ENCODE measurements around the gene MLF1. TPM values are rescaled to one million over a fixed set of nuclear protein-coding genes. Genes with fewer than 3 reads are reported as not detected.
"Not testable (repeated sequence)": the region's sequence is repeated elsewhere in the genome, so short reads cannot be mapped to it uniquely, and the experiment has no call there.

The MLF1 gene
- total RNA-seq, 1 donor from 2014 or later = 10.3 TPM

DNA sequence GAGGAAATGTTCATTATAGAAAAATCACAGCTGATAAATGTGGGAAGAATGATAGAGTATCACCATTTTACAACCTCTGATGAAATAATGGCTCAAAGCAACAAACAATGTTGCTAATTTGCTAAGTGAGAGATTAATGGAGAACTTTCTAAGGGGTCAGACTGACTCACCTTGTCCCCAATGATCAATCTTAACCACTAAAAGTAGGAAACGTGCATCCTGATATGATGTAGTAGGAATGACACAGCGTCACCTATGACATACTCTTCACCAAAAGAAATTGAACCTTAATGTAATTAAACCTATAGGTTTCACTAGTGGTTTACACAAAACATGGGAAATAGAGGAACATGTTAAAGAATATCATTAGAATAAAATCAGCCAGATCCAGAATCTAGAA, 35.1 kb upstream of the MLF1 start:
- no peak for DNase-seq (ENCODE audit: low spot score in 2 of 2, unreplicated experiment in 2 of 2)
- Mint-ChIP-seq H3K36me3 (no peaks in the 10 kb centered on the region), H3K4me1 (peaks cover 8% of the 10 kb centered on the region), H3K4me3 (no peak overlapping the region), H3K27ac (no peak overlapping the region), H3K27me3 (ENCODE audit: low read depth) (no peaks in the 10 kb centered on the region), H3K9me3 (no peaks in the 10 kb centered on the region)
- TF ChIP-seq, protein P1, sequence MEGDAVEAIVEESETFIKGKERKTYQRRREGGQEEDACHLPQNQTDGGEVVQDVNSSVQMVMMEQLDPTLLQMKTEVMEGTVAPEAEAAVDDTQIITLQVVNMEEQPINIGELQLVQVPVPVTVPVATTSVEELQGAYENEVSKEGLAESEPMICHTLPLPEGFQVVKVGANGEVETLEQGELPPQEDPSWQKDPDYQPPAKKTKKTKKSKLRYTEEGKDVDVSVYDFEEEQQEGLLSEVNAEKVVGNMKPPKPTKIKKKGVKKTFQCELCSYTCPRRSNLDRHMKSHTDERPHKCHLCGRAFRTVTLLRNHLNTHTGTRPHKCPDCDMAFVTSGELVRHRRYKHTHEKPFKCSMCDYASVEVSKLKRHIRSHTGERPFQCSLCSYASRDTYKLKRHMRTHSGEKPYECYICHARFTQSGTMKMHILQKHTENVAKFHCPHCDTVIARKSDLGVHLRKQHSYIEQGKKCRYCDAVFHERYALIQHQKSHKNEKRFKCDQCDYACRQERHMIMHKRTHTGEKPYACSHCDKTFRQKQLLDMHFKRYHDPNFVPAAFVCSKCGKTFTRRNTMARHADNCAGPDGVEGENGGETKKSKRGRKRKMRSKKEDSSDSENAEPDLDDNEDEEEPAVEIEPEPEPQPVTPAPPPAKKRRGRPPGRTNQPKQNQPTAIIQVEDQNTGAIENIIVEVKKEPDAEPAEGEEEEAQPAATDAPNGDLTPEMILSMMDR (IDR thresholded peaks at IDR 0.05; ENCODE audit: unreplicated experiment) = no peak

DNA sequence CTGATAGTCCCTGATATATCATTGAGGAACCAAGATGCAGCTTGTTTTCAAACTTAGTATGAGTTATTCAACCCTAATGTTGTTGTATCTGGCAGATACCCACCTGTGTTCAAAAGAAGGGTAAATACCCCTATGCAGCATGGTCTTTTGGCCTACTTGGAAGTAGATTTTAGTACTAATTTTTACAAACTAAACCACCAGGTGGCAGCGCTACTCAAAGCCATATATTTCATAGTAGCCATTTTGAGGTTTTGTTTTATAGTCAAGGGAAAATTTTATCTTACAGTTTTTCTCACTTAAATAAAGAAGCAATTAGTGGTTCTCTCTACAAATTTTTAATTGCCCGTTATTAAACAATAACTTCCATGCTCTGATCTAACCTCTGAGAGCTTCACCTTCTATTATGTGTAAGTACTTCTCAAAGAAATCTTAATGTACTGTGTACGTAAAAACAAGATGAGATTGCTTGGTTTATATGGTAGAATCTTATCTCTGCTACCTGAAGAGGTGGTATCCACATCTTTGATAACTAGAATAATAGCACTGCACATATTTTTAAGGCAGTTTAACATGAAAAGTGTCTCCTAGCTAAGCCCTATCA, 31.5 kb upstream of the MLF1 start:
- Mint-ChIP-seq H3K27me3 (ENCODE audit: low read depth) (no peaks in the 10 kb centered on the region), H3K27ac (no peak overlapping the region), H3K36me3 (peaks cover 3% of the 10 kb centered on the region), H3K4me3 (no peak overlapping the region), H3K4me1 (no peaks in the 10 kb centered on the region), H3K9me3 (no peaks in the 10 kb centered on the region)
- TF ChIP-seq, protein P1 (IDR thresholded peaks at IDR 0.05; ENCODE audit: unreplicated experiment) = peak; percentile 56
- no peak for DNase-seq (ENCODE audit: low spot score in 2 of 2, unreplicated experiment in 2 of 2)

DNA sequence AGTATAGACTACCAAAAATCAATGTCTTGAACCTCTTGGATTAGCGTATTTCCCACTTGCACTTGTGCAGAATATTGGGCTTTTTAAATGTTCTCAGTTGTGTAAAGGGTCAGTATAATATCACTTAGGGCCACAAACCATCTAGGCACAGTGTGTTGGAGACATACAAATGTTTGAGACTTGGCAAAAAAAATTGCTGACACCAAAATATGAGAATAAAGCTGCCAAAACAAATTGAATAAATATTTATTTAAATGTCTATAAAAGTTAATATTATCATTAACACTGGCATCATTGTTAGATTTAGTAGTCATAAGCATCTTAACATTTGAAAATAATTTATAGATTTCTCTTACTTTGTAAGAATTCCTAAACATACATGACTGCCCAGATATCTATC, 30.9 kb upstream of the MLF1 start:
- Mint-ChIP-seq H3K9me3 (no peaks in the 10 kb centered on the region), H3K27me3 (ENCODE audit: low read depth) (no peaks in the 10 kb centered on the region)

DNA sequence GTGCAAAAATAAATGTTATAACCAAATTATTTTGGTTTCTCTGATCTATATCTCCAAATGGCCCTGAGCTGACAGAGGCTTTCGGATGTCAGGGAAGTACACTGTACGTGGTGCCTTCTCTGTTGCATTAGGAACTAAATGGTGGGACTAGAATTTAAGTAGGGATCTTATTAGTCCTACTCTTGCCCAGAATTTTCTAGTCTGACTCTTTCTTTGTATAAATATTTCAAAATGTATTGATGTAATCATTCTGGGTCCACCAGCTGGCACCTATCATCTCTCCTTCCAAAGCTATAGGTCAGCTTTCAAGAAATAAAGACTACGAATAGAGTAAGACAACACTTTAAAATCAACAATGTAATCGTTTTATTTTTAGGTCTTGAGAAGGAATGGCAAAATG, 22.3 kb upstream of the MLF1 start:
- no peak overlapping the region for H3K27ac Mint-ChIP-seq
- no peak for DNase-seq (ENCODE audit: low spot score in 2 of 2, unreplicated experiment in 2 of 2)
- H3K36me3 Mint-ChIP-seq = peaks cover 6% of the 10 kb centered on the region
- peaks cover 2% of the 10 kb centered on the region for H3K9me3 Mint-ChIP-seq
- TF ChIP-seq, protein P1 (IDR thresholded peaks at IDR 0.05; ENCODE audit: unreplicated experiment) = no peak
- no peak overlapping the region for H3K4me3 Mint-ChIP-seq
- no peaks in the 10 kb centered on the region for H3K4me1 Mint-ChIP-seq
- peaks cover 3% of the 10 kb centered on the region for H3K27me3 Mint-ChIP-seq (ENCODE audit: low read depth)

More for the DNA sequence above, 30.9 kb upstream of the MLF1 start:
- H3K27ac Mint-ChIP-seq = no peak overlapping the region
- TF ChIP-seq, protein P1 (IDR thresholded peaks at IDR 0.05; ENCODE audit: unreplicated experiment) = no peak
- no peak overlapping the region for H3K4me3 Mint-ChIP-seq
- peaks cover 3% of the 10 kb centered on the region for H3K36me3 Mint-ChIP-seq
- H3K4me1 Mint-ChIP-seq = no peaks in the 10 kb centered on the region
- DNase-seq (ENCODE audit: low spot score in 2 of 2, unreplicated experiment in 2 of 2) = no peak

DNA sequence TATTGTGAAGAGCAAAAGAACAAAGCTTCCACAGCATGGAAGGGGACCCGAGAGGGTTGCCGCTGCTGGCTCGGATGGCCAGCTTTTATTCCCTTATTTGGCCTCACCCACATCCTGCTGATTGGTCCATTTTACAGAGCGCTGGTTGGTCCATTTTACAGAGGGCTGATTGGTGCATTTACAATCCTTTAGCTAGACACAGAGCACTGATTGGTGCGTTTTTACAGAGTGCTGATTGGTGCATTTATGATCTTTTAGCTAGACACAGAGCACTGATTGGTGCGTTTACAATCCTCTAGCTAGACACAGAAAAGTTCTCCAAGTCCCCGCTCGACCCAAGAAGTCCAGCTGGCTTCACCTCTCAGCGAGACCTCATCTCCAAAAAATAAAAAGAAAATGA, 21.1 kb upstream of the MLF1 start:
- H3K27me3 Mint-ChIP-seq (ENCODE audit: low read depth); DNase-seq (ENCODE audit: low spot score in 2 of 2, unreplicated experiment in 2 of 2); H3K9me3 Mint-ChIP-seq; H3K4me1 Mint-ChIP-seq; H3K27ac Mint-ChIP-seq; H3K4me3 Mint-ChIP-seq; H3K36me3 Mint-ChIP-seq: not testable (repeated sequence)

DNA sequence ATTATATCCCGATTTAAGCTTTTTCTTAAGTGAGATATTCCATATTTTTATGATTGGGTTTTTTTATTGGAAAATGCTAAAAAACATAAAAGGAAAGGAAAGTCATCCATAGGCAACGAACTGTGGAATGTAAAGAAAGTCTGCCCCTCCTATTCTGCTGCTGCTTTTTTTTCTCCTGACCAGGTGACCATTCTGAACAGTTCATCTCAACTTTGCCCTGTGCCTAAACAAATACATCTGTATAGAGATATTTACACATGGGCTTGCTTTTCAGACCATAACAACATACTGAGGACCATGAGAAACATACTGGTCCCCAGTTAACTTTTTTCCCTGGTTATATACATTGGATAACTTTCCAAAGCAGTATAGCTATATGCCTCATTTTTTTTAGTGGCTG, 18.9 kb upstream of the MLF1 start:
- Mint-ChIP-seq H3K27ac (no peak overlapping the region), H3K36me3 (peaks cover 3% of the 10 kb centered on the region), H3K4me1 (no peaks in the 10 kb centered on the region), H3K27me3 (ENCODE audit: low read depth) (peaks cover 13% of the 10 kb centered on the region), H3K9me3 (peaks cover 2% of the 10 kb centered on the region), H3K4me3 (no peak overlapping the region)
- DNase-seq (ENCODE audit: low spot score in 2 of 2, unreplicated experiment in 2 of 2) = no peak
- TF ChIP-seq, protein P1 (IDR thresholded peaks at IDR 0.05; ENCODE audit: unreplicated experiment) = no peak
